SW 1271 (cell line): ENCODE measurements around the gene PLCG1.

ENCODE experiments used
- DNase-seq, 2 experiments: peaks; one replicate each; lab custom pipeline; 2025; lab: John Stamatoyannopoulos, UW

Gene PLCG1

GRCh38 chr20:41179961-41180360 lies 42.6 kb downstream of the PLCG1 start:
- DNase-seq, result no peak

- no peak for DNase-seq
Observed at GRCh38 chr20:41180599-41181333, 43.4 kb downstream of the PLCG1 start.

GRCh38 chr20:41181567-41181966 lies 44.2 kb downstream of the PLCG1 start:
- DNase-seq, result no peak

- no peak for DNase-seq
Observed at GRCh38 chr20:41182296-41183212, 45.2 kb downstream of the PLCG1 start.

GRCh38 chr20:41183391-41183790 lies 46.0 kb downstream of the PLCG1 start:
- DNase-seq, result no peak

- DNase-seq, result no peak
Observed at GRCh38 chr20:41183831-41184230, 46.5 kb downstream of the PLCG1 start.

- DNase-seq, result no peak
Observed at GRCh38 chr20:41185013-41185757, 47.8 kb downstream of the PLCG1 start.

GRCh38 chr20:41187668-41188067 lies 50.3 kb downstream of the PLCG1 start:
- DNase-seq, result no peak

- DNase-seq, result no peak
Observed at GRCh38 chr20:41191562-41192500, 54.5 kb downstream of the PLCG1 start.

GRCh38 chr20:41192575-41192974 lies 55.2 kb downstream of the PLCG1 start:
- no peak for DNase-seq

GRCh38 chr20:41196653-41197225 lies 59.4 kb downstream of the PLCG1 start:
- no peak for DNase-seq

GRCh38 chr20:41198443-41198842 lies 61.1 kb downstream of the PLCG1 start:
- DNase-seq, result no peak

- DNase-seq, result no peak
Observed at GRCh38 chr20:41200446-41201202, 63.3 kb downstream of the PLCG1 start.

- DNase-seq, result no peak
Observed at GRCh38 chr20:41201760-41202159, 64.4 kb downstream of the PLCG1 start.

GRCh38 chr20:41202426-41202825 lies 65.1 kb downstream of the PLCG1 start:
- DNase-seq, result no peak

GRCh38 chr20:41203660-41204059 lies 66.3 kb downstream of the PLCG1 start:
- DNase-seq, result no peak

- DNase-seq, result no peak
Observed at GRCh38 chr20:41204304-41205265, 67.2 kb downstream of the PLCG1 start.

- DNase-seq, result no peak
Observed at GRCh38 chr20:41205313-41205712, 68.0 kb downstream of the PLCG1 start.
